Erythroblast (primary cell): ENCODE data around the gene SPAG5.

ENCODE experiments used
- GATA1 ChIP-seq: IDR thresholded peaks from 2 replicates; pipeline ENCODE4 v1.6.1; 2011; ENCODE audit warnings: low read depth, mild to moderate bottlenecking, control low read depth, low read length, moderate library complexity
- POLR2A ChIP-seq: IDR thresholded peaks from 2 replicates; pipeline ENCODE4 v1.6.1; 2011; ENCODE audit warnings: mild to moderate bottlenecking, low read length

DNA sequence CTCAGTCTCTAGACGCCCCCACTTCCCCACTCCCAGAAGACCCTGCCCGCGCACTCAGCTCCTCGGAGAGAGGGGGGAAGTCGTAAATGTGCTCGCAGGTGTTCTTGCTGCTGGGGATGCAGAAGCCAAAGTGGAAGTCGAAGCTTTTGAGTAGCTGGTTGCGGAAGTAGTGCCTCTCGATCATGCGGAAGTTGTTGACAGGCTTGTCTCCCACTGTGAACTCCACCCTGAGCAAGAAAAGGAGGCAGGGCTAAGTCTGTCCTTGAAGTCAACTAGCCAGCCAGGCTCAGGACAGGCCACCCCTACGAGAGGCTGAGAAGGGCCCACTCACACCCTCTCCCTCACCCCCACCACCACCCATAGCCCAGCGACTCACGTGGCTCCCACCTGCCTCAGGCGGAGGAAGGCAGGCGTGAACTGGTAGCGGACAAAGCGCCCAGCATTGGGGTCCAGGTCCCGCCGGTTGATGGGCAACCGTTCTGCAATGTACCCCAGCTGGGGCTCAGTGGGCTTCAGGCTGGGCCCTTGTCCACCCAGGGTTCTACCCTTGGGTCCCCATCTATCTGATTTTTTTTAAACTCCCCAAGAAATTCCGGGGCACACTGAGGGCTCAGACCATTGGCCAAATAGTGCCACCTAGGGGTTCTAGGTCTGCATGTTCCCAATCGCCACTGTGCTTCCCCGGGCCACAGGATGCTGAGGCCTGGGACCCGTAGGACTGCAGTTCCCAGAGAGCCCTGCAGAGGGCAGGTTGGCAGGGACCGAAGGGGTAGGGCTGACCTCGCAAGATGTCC, 51.0 kb downstream of the SPAG5 start:
- TF ChIP-seq POLR2A: no peak
- no peak for TF ChIP-seq GATA1
